Posterior vena cava (tissue), 2 donors: Measurements from ENCODE around the gene PROKR1. TPM values are rescaled to one million over a fixed set of nuclear protein-coding genes. Genes with fewer than 3 reads are reported as not detected.

Experiments
- DNase-seq: peaks from one replicate; pipeline ENCODE4 v3.0.0-alpha.2; 2020; ENCODE audit warnings: low spot score
- intact Hi-C, 2 donors: fragments of 100-400 bp; cut with DNase I; formaldehyde crosslinking; loops; one replicate each; pipeline versions ENCODE4 v1.14.1 to v1.14.2; 2022 to 2023
- total RNA-seq, 2 donors: library from RNA; stranded (reverse); fragmentation: NEBNext Ultra II Directional; extraction: Animal tissue kit (Norgen Biotek cat#: 25700); gene quantifications; one replicate each; pipeline ENCODE4 v1.2.1, GENCODE V29; 2021
- donor health status: DM: yes; HTN: yes; CAD: no.
- donor health status: DM: yes; HTN: yes; CAD: no.

Gene PROKR1
- total RNA-seq, 2 donors from 2014 or later = 0.05 TPM; not detected in 1

GRCh38 chr2:68689553-68690537 lies 46.5 kb downstream of the PROKR1 start:
- no peak for DNase-seq
- intact Hi-C loops = no loop called here

- no peak for DNase-seq
- intact Hi-C loops = no loop called here
These were observed 47.5 kb downstream of the PROKR1 start for GRCh38 chr2:68690851-68691250.

GRCh38 chr2:68692511-68692910 lies 49.1 kb downstream of the PROKR1 start:
- intact Hi-C loops = no loop called here
- no peak for DNase-seq

- intact Hi-C loops = no loop called here
- DNase-seq = no peak
These were observed 50.6 kb downstream of the PROKR1 start for GRCh38 chr2:68693951-68694350.

GRCh38 chr2:68695971-68696370 lies 52.6 kb downstream of the PROKR1 start:
- DNase-seq = no peak
- intact Hi-C loops = no loop called here

GRCh38 chr2:68696554-68696953 lies 53.2 kb downstream of the PROKR1 start:
- intact Hi-C loops = no loop called here

GRCh38 chr2:68698567-68699377 lies 55.4 kb downstream of the PROKR1 start:
- intact Hi-C loops = no loop called here
- DNase-seq = no peak

More at GRCh38 chr2:68696554-68696953, 53.2 kb downstream of the PROKR1 start:
- DNase-seq = no peak

- DNase-seq = no peak
- intact Hi-C loops = loop anchor here in 1 of 2 donors (5.0 kb wide), 1 partner anchor 912 kb away; no protein-coding TSS in a partner anchor
These were observed 57.2 kb downstream of the PROKR1 start for GRCh38 chr2:68700560-68700959.

GRCh38 chr2:68706637-68707036 lies 63.3 kb downstream of the PROKR1 start:
- DNase-seq = no peak
- intact Hi-C loops = no loop called here

Other genes starting within 250 kb of the PROKR1 start
- 1 to 10 TPM in 1 of 2 donors, under 1 TPM in 1; 0.51 to 1.3 TPM for gene FBXO48, start 176.3 kb upstream of the PROKR1 start, total RNA-seq
- 1 to 10 TPM; 6.3 to 9.2 TPM for gene APLF, start 176.0 kb upstream of the PROKR1 start, total RNA-seq
- 10 to 100 TPM in 1 of 2 donors, 1 to 10 TPM in 1; 8.1 to 10.7 TPM for gene ARHGAP25, start 91.2 kb downstream of the PROKR1 start, total RNA-seq
- under 1 TPM in 1 of 2 donors, not detected in 1; 0.65 TPM for gene BMP10, start 227.8 kb downstream of the PROKR1 start, total RNA-seq